ENCODE results near the gene HIGD1A.

The HIGD1A gene

GRCh38 chr3:42827023-42827422 lies 22.7 kb upstream of the HIGD1A start:
- TF ChIP-seq CTCF (IDR thresholded peaks at IDR 0.05; ENCODE audit: low read depth, low read length, poor library complexity, severe bottlenecking) (no peak), EZH2phosphoT487 (IDR thresholded peaks at IDR 0.05; ENCODE audit: borderline replicate concordance, low read length) (no peak)
- no peak overlapping the region for H3K4me3 ChIP-seq (ENCODE audit: low read length)
- H3K27me3 ChIP-seq (ENCODE audit: control insufficient read depth, low read length), result peaks cover 30% of the 10 kb centered on the region
- H3K9me2 ChIP-seq (replicated peaks; ENCODE audit: control insufficient read depth, low read length), result no peaks in the 10 kb centered on the region
- H3K4me2 ChIP-seq (ENCODE audit: low read length), result no peak overlapping the region
- H3K79me2 ChIP-seq (ENCODE audit: control insufficient read depth, low read length), result no peaks in the 10 kb centered on the region
- no peaks in the 10 kb centered on the region for H4K20me1 ChIP-seq (ENCODE audit: control insufficient read depth, insufficient read depth, low read depth, low read length)
- H3K4me1 ChIP-seq (ENCODE audit: control insufficient read depth, low read length), result no peaks in the 10 kb centered on the region
- H3F3A ChIP-seq (ENCODE audit: control insufficient read depth, insufficient read depth), result no peaks in the 10 kb centered on the region; the same call in 1 of the 2 replicates
- H3K9me3 ChIP-seq (ENCODE audit: control insufficient read depth, insufficient read depth, low read length), result no peaks in the 10 kb centered on the region
- H3K27ac ChIP-seq (ENCODE audit: low read depth, low read length), result no peak overlapping the region
- no peaks in the 10 kb centered on the region for H3K36me3 ChIP-seq (ENCODE audit: control insufficient read depth, low read length)

DNA sequence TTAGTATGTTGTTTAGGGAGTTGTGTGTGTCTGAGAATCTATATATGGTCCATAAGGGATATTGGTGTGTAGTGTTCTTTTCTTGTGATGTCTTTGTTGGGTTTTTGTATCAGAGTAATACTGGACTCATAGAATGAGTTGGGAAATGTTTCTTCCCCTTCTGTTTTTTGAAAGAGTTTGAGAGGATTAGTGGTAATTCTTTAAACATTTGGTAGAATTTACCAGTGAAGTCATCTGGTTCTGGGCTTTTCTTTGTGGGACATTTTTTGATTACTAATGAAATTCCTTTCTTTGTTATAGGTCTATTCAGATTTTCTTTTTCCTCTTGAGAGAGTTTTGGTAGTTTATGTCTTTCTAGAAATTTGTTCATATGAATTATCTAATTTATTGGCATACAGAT lies 21.9 kb upstream of the HIGD1A start:
- H3K79me2 ChIP-seq (ENCODE audit: control insufficient read depth, low read length), result no peaks in the 10 kb centered on the region
- H3K4me3 ChIP-seq (ENCODE audit: low read length), result no peak overlapping the region
- H3K27me3 ChIP-seq (ENCODE audit: control insufficient read depth, low read length), result peaks cover 30% of the 10 kb centered on the region
- no peaks in the 10 kb centered on the region for H3F3A ChIP-seq (ENCODE audit: control insufficient read depth, insufficient read depth)
- no peaks in the 10 kb centered on the region for H3K36me3 ChIP-seq (ENCODE audit: control insufficient read depth, low read length)
- no peak overlapping the region for H3K27ac ChIP-seq (ENCODE audit: low read depth, low read length)
- H3K4me2 ChIP-seq (ENCODE audit: low read length), result no peak overlapping the region
- H3K9me2 ChIP-seq (replicated peaks; ENCODE audit: control insufficient read depth, low read length), result no peaks in the 10 kb centered on the region
- no peaks in the 10 kb centered on the region for H3K4me1 ChIP-seq (ENCODE audit: control insufficient read depth, low read length)
- no peak for TF ChIP-seq EZH2phosphoT487 (IDR thresholded peaks at IDR 0.05; ENCODE audit: borderline replicate concordance, low read length)
- no peak for TF ChIP-seq CTCF (IDR thresholded peaks at IDR 0.05; ENCODE audit: low read depth, low read length, poor library complexity, severe bottlenecking)
- H3K9me3 ChIP-seq (ENCODE audit: control insufficient read depth, insufficient read depth, low read length), result no peaks in the 10 kb centered on the region
- no peaks in the 10 kb centered on the region for H4K20me1 ChIP-seq (ENCODE audit: control insufficient read depth, insufficient read depth, low read depth, low read length)

- no peak overlapping the region for H3K4me3 ChIP-seq (ENCODE audit: low read length)
- H3K4me2 ChIP-seq (ENCODE audit: low read length), result no peak overlapping the region
- H4K20me1 ChIP-seq (ENCODE audit: control insufficient read depth, insufficient read depth, low read depth, low read length), result no peaks in the 10 kb centered on the region
- no peaks in the 10 kb centered on the region for H3K79me2 ChIP-seq (ENCODE audit: control insufficient read depth, low read length)
- H3K9me2 ChIP-seq (replicated peaks; ENCODE audit: control insufficient read depth, low read length), result no peaks in the 10 kb centered on the region
- TF ChIP-seq CTCF (IDR thresholded peaks at IDR 0.05; ENCODE audit: low read depth, low read length, poor library complexity, severe bottlenecking), result no peak
- TF ChIP-seq EZH2phosphoT487 (IDR thresholded peaks at IDR 0.05; ENCODE audit: borderline replicate concordance, low read length), result no peak
- H3K27ac ChIP-seq (ENCODE audit: low read depth, low read length), result no peak overlapping the region
- no peaks in the 10 kb centered on the region for H3K9me3 ChIP-seq (ENCODE audit: control insufficient read depth, insufficient read depth, low read length)
- H3F3A ChIP-seq (ENCODE audit: control insufficient read depth, insufficient read depth), result no peaks in the 10 kb centered on the region
- peaks cover 28% of the 10 kb centered on the region for H3K27me3 ChIP-seq (ENCODE audit: control insufficient read depth, low read length)
- H3K4me1 ChIP-seq (ENCODE audit: control insufficient read depth, low read length), result no peaks in the 10 kb centered on the region
- no peaks in the 10 kb centered on the region for H3K36me3 ChIP-seq (ENCODE audit: control insufficient read depth, low read length)
Measured at GRCh38 chr3:42823351-42823750, 19.1 kb upstream of the HIGD1A start.

GRCh38 chr3:42822828-42823227 lies 18.5 kb upstream of the HIGD1A start:
- TF ChIP-seq EZH2phosphoT487 (IDR thresholded peaks at IDR 0.05; ENCODE audit: borderline replicate concordance, low read length), result no peak
- no peak for TF ChIP-seq CTCF (IDR thresholded peaks at IDR 0.05; ENCODE audit: low read depth, low read length, poor library complexity, severe bottlenecking)
- Histone ChIP-seq H3K4me3 (ENCODE audit: low read length) (no peak overlapping the region), H3K9me3 (ENCODE audit: control insufficient read depth, insufficient read depth, low read length) (no peaks in the 10 kb centered on the region), H3K4me1 (ENCODE audit: control insufficient read depth, low read length) (no peaks in the 10 kb centered on the region), H3K79me2 (ENCODE audit: control insufficient read depth, low read length) (no peaks in the 10 kb centered on the region), H3K27ac (ENCODE audit: low read depth, low read length) (no peak overlapping the region), H3K36me3 (ENCODE audit: control insufficient read depth, low read length) (no peaks in the 10 kb centered on the region), H3K9me2 (replicated peaks; ENCODE audit: control insufficient read depth, low read length) (no peaks in the 10 kb centered on the region), H3F3A (ENCODE audit: control insufficient read depth, insufficient read depth) (no peaks in the 10 kb centered on the region), H4K20me1 (ENCODE audit: control insufficient read depth, insufficient read depth, low read depth, low read length) (no peaks in the 10 kb centered on the region), H3K27me3 (ENCODE audit: control insufficient read depth, low read length) (peaks cover 32% of the 10 kb centered on the region), H3K4me2 (ENCODE audit: low read length) (no peak overlapping the region)
